Large intestine (tissue), 3 donors: ENCODE results near the gene MIA. TPM values are rescaled to one million over a fixed set of nuclear protein-coding genes. Genes with fewer than 3 reads are reported as not detected.
"Not testable (repeated sequence)": the region's sequence is repeated elsewhere in the genome, so short reads cannot be mapped to it uniquely, and the experiment has no call there.

Experiments
- DNase-seq, 2 donors: peaks; one replicate each; pipeline versions ENCODE4 v3.0.0 to v3.0.0-alpha.2; 2013
- H3K27ac ChIP-seq: one replicate; pipeline ENCODE4 v1.5.1; 2013; ENCODE audit warnings: low read length
- H3K27me3 ChIP-seq: 2 replicates; pipeline ENCODE4 v1.6.1; 2013; ENCODE audit warnings: low read length; ENCODE audit not compliant: control insufficient read depth, insufficient read depth
- H3K36me3 ChIP-seq: 2 replicates; pipeline ENCODE4 v1.6.1; 2013; ENCODE audit warnings: low read length; ENCODE audit not compliant: control insufficient read depth, insufficient read depth
- H3K4me1 ChIP-seq: one replicate; pipeline ENCODE4 v1.6.1; 2013; ENCODE audit warnings: low read length; ENCODE audit not compliant: control insufficient read depth, insufficient read depth
- H3K4me3 ChIP-seq: one replicate; pipeline ENCODE4 v1.5.1; 2013; ENCODE audit warnings: low read length
- H3K9me3 ChIP-seq: one replicate; pipeline ENCODE4 v1.6.1; 2013; ENCODE audit warnings: mild to moderate bottlenecking, low read depth, low read length, moderate library complexity; ENCODE audit not compliant: control insufficient read depth
- WGBS: methylation state at CpG from one replicate; pipeline ENCODE4 v1.1.5; 2013; ENCODE audit warnings: low lambda C conversion rate; ENCODE audit not compliant: insufficient coverage; 5-methylcytosine and 5-hydroxymethylcytosine counted together
- polyA plus RNA-seq: library from polyadenylated mRNA; unstranded; fragments of 120-200 nt; gene quantifications from one replicate; pipeline ENCODE4 v1.2.1, GENCODE V29; 2013

MIA gene
- polyA plus RNA-seq, 1 donor = 6.2 TPM

DNA sequence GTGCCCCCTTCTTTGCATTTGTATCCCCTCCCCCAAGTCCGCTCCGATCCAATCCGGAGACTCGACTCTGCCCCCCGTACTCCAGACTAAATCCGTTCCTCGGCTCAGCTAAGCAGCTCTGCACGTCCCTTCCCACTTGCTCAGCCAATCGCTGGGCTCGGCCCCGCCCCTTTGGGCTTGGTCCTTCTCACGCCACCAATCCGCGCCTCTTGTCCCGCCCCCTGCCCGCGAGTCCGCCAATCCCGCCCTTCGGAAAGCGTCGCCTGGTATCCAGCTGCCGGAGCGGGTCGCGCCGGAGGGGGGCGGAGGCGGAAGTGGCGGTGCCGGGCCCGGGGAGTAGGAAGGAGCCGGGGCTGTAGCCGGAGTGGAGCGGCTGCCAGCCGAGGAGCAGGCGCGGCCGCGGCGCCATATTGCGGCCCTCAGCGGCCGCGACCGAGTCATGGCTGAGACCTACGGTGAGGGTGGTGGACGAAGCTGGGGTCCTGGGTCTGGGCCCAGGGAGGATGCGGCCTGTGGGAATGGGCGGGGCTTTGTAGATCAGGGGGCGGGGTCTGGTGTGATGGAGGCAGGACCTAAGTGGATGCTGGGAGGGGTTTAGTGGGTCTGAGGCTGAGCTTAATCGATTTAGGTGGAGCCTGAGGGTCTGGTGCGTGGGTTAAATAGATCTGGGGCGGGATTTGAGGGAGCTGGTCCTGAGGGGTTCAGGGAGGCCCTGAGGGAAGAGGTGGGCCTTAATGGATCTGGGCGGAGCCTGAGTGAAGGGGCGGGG lies 2.8 kb downstream of the MIA start, which contains the start of gene RAB4B:
RAB4B (plus strand) TSS at position 311 of the 769 bp plus-strand sequence; CDS start at position 440, 129 bp downstream.
- DNase-seq = peak; percentile 100
- Histone ChIP-seq H3K36me3 (peaks cover 4% of the 10 kb centered on the region), H3K27me3 (no peaks in the 10 kb centered on the region), H3K9me3 (no peaks in the 10 kb centered on the region), H3K27ac (peak within 1 kb of the TSS; percentile 100), H3K4me1 (peaks cover 10% of the 10 kb centered on the region), H3K4me3 (peak within 1 kb of the TSS; percentile 74)
- no CpG with 5 or more reads among the region's 56 CpGs for WGBS

DNA sequence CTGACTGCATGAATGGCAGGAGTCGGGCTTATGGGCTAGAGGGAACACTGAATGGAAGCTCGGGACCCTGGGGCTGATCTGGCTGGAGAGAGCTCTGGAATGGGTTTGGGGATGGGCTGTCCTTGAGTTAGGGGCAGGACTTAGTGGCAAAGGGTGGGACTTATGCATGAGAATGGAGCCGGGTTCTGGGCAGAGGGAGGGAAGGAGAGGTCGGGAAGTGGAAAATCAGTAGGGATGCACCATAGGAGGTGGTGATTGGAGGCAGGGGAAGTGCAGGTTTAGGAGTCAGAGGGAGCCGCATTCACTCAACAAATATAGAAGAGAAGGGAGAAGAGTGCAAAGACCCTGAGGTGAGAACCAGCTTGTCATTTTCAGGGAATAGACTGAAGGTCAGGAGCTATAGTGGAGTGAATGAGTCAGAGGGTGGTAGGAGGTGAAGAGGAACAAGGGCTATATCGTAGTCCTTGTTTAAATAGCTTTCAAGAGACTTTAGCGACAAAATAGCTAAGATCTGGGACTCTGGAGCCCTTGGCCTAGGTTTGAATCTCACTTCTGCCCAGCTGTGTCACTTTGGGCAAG lies 3.5 kb downstream of the MIA start:
- H3K36me3 ChIP-seq = peaks cover 5% of the 10 kb centered on the region
- H3K4me1 ChIP-seq = peaks cover 10% of the 10 kb centered on the region
- peak overlapping the region; percentile 74 for H3K4me3 ChIP-seq
- peak overlapping the region; percentile 100 for H3K27ac ChIP-seq
- no peaks in the 10 kb centered on the region for H3K27me3 ChIP-seq
- DNase-seq = peak; percentile 34 to 68
- WGBS = 20% methylated on average over 2 of the region's 7 CpGs
- H3K9me3 ChIP-seq = no peaks in the 10 kb centered on the region

DNA sequence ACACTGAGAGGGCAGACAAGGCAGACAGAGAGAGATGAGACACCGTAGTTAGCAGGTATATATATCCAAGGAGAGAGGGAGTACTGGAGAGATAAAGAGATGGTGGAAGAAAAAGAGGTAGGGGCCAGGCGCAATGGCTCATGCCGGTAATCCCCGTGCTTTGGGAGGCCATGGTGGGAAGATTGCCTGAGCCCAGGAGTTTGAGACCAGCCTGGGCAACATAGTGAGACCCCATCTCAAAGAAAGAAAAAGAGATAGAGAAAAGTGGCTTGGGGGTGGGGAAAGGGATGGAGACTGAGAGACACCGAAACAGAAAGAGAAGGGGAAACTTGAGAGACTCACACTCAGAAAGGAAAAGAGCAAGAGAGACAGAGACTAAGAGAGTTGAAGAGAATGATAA lies 5.3 kb downstream of the MIA start:
- no peak for DNase-seq
- H3K4me3 ChIP-seq = no peak overlapping the region
- H3K36me3 ChIP-seq = peaks cover 7% of the 10 kb centered on the region
- H3K4me1 ChIP-seq = peaks cover 10% of the 10 kb centered on the region
- WGBS = 100% methylated on average over 2 of the region's 5 CpGs
- no peak overlapping the region for H3K27ac ChIP-seq
- no peaks in the 10 kb centered on the region for H3K9me3 ChIP-seq
- no peaks in the 10 kb centered on the region for H3K27me3 ChIP-seq

DNA sequence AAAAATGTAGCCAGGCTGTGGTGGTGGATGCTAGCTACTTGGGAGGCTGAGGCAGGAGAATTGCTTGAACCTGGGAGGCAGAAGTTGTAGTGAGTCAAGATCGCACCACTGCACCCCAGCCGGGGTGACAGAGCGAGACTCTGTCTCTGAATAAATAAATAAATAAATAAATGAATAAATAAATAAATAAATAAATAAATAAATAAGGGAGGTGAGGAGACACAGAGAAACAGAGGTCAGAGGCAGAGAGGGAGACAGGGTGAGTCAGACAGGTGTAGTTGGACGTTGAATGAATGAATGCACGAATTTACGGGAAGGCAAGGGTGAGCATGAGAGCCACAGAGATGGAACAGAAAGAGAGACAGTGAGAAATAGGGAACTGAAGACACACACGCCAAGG lies 5.8 kb downstream of the MIA start:
- H3K4me1 ChIP-seq = peaks cover 10% of the 10 kb centered on the region
- H3K27ac ChIP-seq = no peak overlapping the region
- 100% methylated on average over 5 of the region's 7 CpGs for WGBS
- no peaks in the 10 kb centered on the region for H3K27me3 ChIP-seq
- H3K9me3 ChIP-seq = no peaks in the 10 kb centered on the region
- no peak overlapping the region for H3K4me3 ChIP-seq
- peaks cover 7% of the 10 kb centered on the region for H3K36me3 ChIP-seq
- no peak for DNase-seq

DNA sequence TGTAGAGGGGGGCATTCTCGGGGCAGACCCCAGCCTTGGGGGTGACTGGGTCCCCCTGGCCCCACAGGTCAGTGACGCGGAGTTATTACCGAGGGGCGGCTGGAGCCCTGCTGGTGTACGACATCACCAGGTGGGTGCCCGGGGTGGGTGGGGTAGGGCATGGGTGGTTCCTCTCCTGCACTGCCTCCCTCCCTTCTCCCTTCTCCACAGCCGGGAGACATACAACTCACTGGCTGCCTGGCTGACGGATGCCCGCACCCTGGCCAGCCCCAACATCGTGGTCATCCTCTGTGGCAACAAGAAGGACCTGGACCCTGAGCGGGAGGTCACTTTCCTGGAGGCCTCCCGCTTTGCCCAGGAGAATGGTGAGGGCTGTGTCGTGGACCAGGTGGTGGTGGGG lies 8.4 kb downstream of the MIA start:
- H3K4me1 ChIP-seq = peaks cover 5% of the 10 kb centered on the region
- no peak overlapping the region for H3K27ac ChIP-seq
- no CpG with 5 or more reads among the region's 14 CpGs for WGBS
- DNase-seq = no peak
- no peaks in the 10 kb centered on the region for H3K9me3 ChIP-seq
- H3K36me3 ChIP-seq = peaks cover 12% of the 10 kb centered on the region
- H3K4me3 ChIP-seq = no peak overlapping the region
- H3K27me3 ChIP-seq = no peaks in the 10 kb centered on the region

DNA sequence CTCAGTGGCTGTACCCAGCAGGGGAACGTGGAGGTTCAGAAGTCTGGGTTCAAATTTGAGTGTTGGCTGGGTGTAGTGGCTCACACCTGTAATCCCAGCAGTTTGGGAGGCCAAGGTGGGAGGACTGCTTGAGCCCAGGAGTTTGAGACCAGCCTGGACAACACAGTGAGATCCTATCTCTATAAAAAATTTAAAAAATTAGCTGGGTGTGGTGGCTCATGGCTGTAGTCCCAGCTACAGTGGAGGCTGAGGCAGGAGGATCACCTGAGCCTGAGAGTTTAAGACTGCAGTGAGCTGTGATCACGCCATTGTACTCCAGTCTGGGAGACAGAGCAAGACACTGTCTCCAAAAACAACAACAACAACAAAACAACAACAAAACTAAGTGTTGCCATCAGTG lies 8.8 kb downstream of the MIA start:
- peaks cover 12% of the 10 kb centered on the region for H3K36me3 ChIP-seq

DNA sequence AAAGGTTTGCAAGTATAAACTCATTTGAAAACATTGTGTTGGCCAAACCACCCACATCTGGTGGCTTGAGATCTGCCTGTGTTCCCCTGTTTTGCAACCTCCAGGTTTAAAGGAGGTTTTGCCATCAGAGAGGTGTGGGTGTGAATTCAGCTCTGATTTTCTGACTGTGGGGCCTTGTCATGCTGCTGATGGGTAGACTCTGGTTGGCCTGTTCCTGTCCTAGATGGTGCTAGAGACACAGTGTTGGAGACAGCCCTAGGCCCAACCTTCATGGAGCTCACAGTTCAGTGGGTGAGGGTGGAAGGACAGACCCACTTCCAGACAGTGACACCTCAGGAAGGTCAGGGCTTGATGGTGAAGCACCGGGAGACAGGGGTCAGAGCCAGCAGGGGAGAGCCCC lies 10.2 kb downstream of the MIA start:
- Histone ChIP-seq H3K4me3 (no peak overlapping the region), H3K4me1 (no peaks in the 10 kb centered on the region), H3K27ac (no peak overlapping the region), H3K27me3 (no peaks in the 10 kb centered on the region), H3K36me3 (peaks cover 16% of the 10 kb centered on the region), H3K9me3 (no peaks in the 10 kb centered on the region)
- DNase-seq = no peak
- no CpG with 5 or more reads among the region's 1 CpG for WGBS

More for the DNA sequence above, 8.8 kb downstream of the MIA start:
- not testable (repeated sequence) for H3K9me3 ChIP-seq, H3K27me3 ChIP-seq, H3K4me3 ChIP-seq, H3K27ac ChIP-seq, DNase-seq, H3K4me1 ChIP-seq
- no CpG with 5 or more reads among the region's 2 CpGs for WGBS

DNA sequence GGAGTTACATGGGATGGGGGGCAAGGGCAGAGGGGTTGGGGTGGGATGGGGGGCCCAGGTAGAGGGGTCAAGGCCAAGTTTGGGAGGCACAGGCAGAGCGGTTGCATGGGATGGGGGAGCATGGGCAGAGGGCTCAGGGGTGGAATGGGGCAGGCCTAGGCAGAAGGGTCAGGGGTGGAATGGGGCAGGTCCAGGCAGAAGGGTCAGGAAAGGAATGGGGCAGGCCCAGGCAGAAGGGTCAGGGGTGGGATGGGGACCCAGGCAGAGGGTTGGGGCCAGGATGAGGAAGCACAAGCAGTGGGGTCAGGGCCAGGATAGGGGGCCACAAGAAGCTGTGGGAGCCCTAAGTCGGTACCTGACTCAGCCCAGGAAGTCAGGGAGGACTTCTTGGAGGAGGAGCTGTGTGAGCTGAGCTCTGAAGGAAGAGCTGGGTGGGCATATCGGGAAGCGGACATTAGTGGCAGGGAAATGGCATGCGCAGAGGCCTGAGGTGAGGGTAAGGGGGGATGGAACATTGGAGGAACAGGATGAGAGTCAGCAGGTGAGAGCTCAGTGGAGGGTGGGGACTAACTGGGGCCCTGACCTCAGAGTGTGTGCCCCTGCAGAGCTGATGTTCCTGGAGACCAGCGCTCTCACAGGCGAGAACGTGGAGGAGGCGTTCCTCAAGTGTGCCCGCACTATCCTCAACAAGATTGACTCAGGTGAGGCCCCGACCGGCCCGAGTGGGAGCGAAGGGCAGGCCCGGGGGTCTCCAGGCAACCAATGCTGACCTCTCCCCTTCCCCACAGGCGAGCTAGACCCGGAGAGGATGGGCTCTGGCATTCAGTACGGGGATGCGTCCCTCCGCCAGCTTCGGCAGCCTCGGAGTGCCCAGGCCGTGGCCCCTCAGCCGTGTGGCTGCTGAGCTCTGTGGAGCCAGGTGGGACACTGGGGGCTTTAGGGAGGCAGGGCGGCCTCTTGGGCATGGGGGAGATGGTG lies 11.0 kb downstream of the MIA start:
- H3K27ac ChIP-seq = no peak overlapping the region
- no peak for DNase-seq
- no peaks in the 10 kb centered on the region for H3K27me3 ChIP-seq
- 80% methylated on average over 1 of the region's 25 CpGs for WGBS
- no peaks in the 10 kb centered on the region for H3K4me1 ChIP-seq
- no peak overlapping the region for H3K4me3 ChIP-seq
- peaks cover 18% of the 10 kb centered on the region for H3K36me3 ChIP-seq
- H3K9me3 ChIP-seq = no peaks in the 10 kb centered on the region

DNA sequence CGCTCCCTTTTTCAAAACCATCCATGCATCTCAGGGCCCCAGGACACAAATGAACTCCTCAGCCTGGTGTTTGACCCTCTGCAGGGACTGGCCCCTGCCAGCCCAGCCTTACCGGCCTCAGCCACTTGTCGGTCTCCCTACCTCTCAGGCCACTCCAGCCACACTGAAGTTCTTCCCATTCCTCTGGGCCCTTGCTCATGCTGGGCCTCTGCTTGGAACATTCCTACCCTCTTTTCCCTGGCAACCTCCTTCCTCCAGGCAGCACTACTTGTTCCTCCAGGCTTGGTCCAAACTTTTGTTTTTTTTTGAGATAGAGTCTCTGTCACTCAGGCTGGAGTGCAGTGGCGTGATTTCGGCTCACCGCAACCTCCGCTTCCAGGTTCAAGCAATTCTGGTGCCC lies 16.0 kb downstream of the MIA start:
- no peaks in the 10 kb centered on the region for H3K9me3 ChIP-seq
- H3K27ac ChIP-seq = no peak overlapping the region
- H3K27me3 ChIP-seq = no peaks in the 10 kb centered on the region
- H3K36me3 ChIP-seq = peaks cover 16% of the 10 kb centered on the region
- H3K4me3 ChIP-seq = no peak overlapping the region
- no peak for DNase-seq
- H3K4me1 ChIP-seq = peaks cover 5% of the 10 kb centered on the region
- WGBS = no CpG with 5 or more reads among the region's 7 CpGs

DNA sequence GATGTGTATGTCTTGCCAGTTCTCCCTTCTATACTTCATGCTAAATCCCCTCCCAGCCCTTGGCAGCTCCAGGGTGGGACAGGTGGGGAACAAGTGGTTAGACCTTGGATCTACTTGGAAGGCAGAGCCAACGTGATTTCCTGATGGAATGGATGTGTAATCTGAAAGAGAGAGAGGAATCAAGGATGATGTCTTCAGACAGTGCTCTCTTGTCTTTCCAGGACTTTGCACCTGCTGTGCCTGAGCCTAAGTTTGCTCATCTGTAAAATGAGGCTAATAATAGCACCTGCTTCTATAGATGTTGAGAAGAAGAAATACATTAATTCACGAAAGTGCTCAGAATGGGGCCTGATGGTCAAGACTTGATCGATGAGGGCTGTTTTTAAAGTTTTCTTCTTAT lies 16.7 kb downstream of the MIA start:
- no peak for DNase-seq
- 80% methylated on average over 1 of the region's 3 CpGs for WGBS
- H3K27ac ChIP-seq = peak overlapping the region; percentile 1

More for the DNA sequence above, 16.7 kb downstream of the MIA start:
- Histone ChIP-seq H3K4me1 (peaks cover 5% of the 10 kb centered on the region), H3K4me3 (no peak overlapping the region), H3K36me3 (peaks cover 12% of the 10 kb centered on the region), H3K27me3 (no peaks in the 10 kb centered on the region), H3K9me3 (no peaks in the 10 kb centered on the region)
